OCI-LY1 (cell line): ENCODE measurements around the gene MTERF4.

ENCODE experiments used
- H2AFZ ChIP-seq: fragments of 200-600 bp; sonication (generic), shearing (Covaris generic); 2 replicates; pipeline ENCODE4 v1.6.0; 2014; ENCODE audit warnings: antibody characterized with exemption, mild to moderate bottlenecking, low read length
- H3F3A ChIP-seq: fragments of 200-600 bp; sonication (generic), shearing (Covaris generic); 2 replicates; pipeline ENCODE4 v1.6.0; 2014; ENCODE audit warnings: mild to moderate bottlenecking, antibody characterized with exemption, low read length, moderate library complexity; ENCODE audit not compliant: insufficient read depth
- H3K27ac ChIP-seq: fragments of 200-600 bp; sonication (generic); 2 replicates; pipeline ENCODE4 v1.5.1; 2014; ENCODE audit warnings: low read length, mixed run types, mild to moderate bottlenecking, low read depth; ENCODE audit not compliant: poor library complexity, severe bottlenecking
- H3K27me3 ChIP-seq: fragments of 200-600 bp; sonication (generic); 2 replicates; pipeline ENCODE4 v1.6.0; 2014; ENCODE audit warnings: antibody characterized with exemption, mild to moderate bottlenecking, low read length, moderate library complexity; ENCODE audit not compliant: insufficient read depth
- H3K36me3 ChIP-seq: fragments of 200-600 bp; sonication (generic); 2 replicates; pipeline ENCODE4 v1.6.1; 2014; ENCODE audit warnings: mild to moderate bottlenecking, antibody characterized with exemption, low read length, moderate library complexity, mixed read lengths; ENCODE audit not compliant: insufficient read depth
- H3K4me1 ChIP-seq: fragments of 200-600 bp; sonication (generic); 2 replicates; pipeline ENCODE4 v1.5.1; 2014; ENCODE audit warnings: mild to moderate bottlenecking, low read length, moderate library complexity; ENCODE audit not compliant: insufficient read depth, severe bottlenecking
- H3K4me2 ChIP-seq: fragments of 200-600 bp; sonication (generic), shearing (Covaris generic); 2 replicates; pipeline ENCODE4 v1.6.1; 2014; ENCODE audit warnings: low read length
- H3K4me3 ChIP-seq: fragments of 200-600 bp; sonication (generic); 2 replicates; pipeline ENCODE4 v1.5.1; 2014; ENCODE audit warnings: low read length, low read depth, mild to moderate bottlenecking, mixed read lengths; ENCODE audit not compliant: poor library complexity, severe bottlenecking
- H3K79me2 ChIP-seq: fragments of 200-600 bp; shearing (Covaris generic); 2 replicates; pipeline ENCODE4 v1.6.1; 2016; ENCODE audit warnings: mixed run types, low read length, mixed read lengths; ENCODE audit not compliant: insufficient read depth
- H3K9ac ChIP-seq: fragments of 200-600 bp; sonication (generic), shearing (Covaris generic); 2 replicates; pipeline ENCODE4 v1.6.1; 2014; ENCODE audit warnings: mild to moderate bottlenecking, low read length, mixed read lengths
- H3K9me2 ChIP-seq: fragments of 200-600 bp; sonication (generic), shearing (Covaris generic); 2 replicates; pipeline ENCODE4 v1.6.1; 2014; ENCODE audit warnings: low read depth, mild to moderate bottlenecking, low read length, mixed read lengths
- H3K9me3 ChIP-seq: fragments of 200-600 bp; shearing (Covaris generic); 2 replicates; pipeline ENCODE4 v1.6.1; 2014; ENCODE audit warnings: low read length, mixed read lengths
- H4K20me1 ChIP-seq: fragments of 200-600 bp; sonication (generic), shearing (Covaris generic); 2 replicates; pipeline ENCODE4 v1.6.0; 2016; ENCODE audit warnings: mild to moderate bottlenecking, low read length; ENCODE audit not compliant: insufficient read depth
- CTCF ChIP-seq: fragments of 200-600 bp; sonication (generic), shearing (Covaris generic); IDR thresholded peaks from 2 replicates; pipeline ENCODE4 v1.5.1; 2017; ENCODE audit warnings: mild to moderate bottlenecking, antibody characterized with exemption, low read length, moderate library complexity, mixed read lengths
- EZH2 ChIP-seq: fragments of 200-600 bp; sonication (generic), shearing (Covaris generic); IDR thresholded peaks from 2 replicates; pipeline ENCODE4 v1.8.0; 2017; ENCODE audit warnings: borderline replicate concordance, mixed run types, mild to moderate bottlenecking, antibody characterized with exemption, low read length, moderate library complexity, mixed read lengths

Gene MTERF4

GRCh38 chr2:241091734-241092445 lies 10.2 kb downstream of the MTERF4 start:
- no peak overlapping the region for H3K9ac ChIP-seq
- H3K27ac ChIP-seq, result no peak overlapping the region
- TF ChIP-seq EZH2, result no peak
- no peak for TF ChIP-seq CTCF
- no peaks in the 10 kb centered on the region for H3K4me1 ChIP-seq
- no peak overlapping the region for H3K4me2 ChIP-seq
- H3K79me2 ChIP-seq, result no peaks in the 10 kb centered on the region
- no peaks in the 10 kb centered on the region for H3K9me2 ChIP-seq
- H3K27me3 ChIP-seq, result no peaks in the 10 kb centered on the region
- H3F3A ChIP-seq, result no peaks in the 10 kb centered on the region
- no peak overlapping the region for H2AFZ ChIP-seq
- H3K4me3 ChIP-seq, result no peak overlapping the region
- H3K9me3 ChIP-seq, result no peaks in the 10 kb centered on the region
- peaks cover 90% of the 10 kb centered on the region for H3K36me3 ChIP-seq
- H4K20me1 ChIP-seq, result no peaks in the 10 kb centered on the region

- Histone ChIP-seq H3K36me3 (peaks cover 90% of the 10 kb centered on the region), H3K4me2 (no peak overlapping the region), H3K27me3 (no peaks in the 10 kb centered on the region), H3F3A (no peaks in the 10 kb centered on the region), H2AFZ (no peak overlapping the region), H3K4me3 (no peak overlapping the region), H4K20me1 (no peaks in the 10 kb centered on the region), H3K9me3 (no peaks in the 10 kb centered on the region), H3K9ac (no peak overlapping the region), H3K27ac (no peak overlapping the region), H3K4me1 (no peaks in the 10 kb centered on the region), H3K79me2 (no peaks in the 10 kb centered on the region), H3K9me2 (no peaks in the 10 kb centered on the region)
- TF ChIP-seq EZH2 (no peak), CTCF (no peak)
Observed at GRCh38 chr2:241091201-241091600, 10.9 kb downstream of the MTERF4 start.

GRCh38 chr2:241088791-241089732 lies 13.0 kb downstream of the MTERF4 start:
- H3K4me3 ChIP-seq, result no peak overlapping the region

More at GRCh38 chr2:241088791-241089732, 13.0 kb downstream of the MTERF4 start:
- H3K79me2 ChIP-seq, result no peaks in the 10 kb centered on the region
- no peaks in the 10 kb centered on the region for H4K20me1 ChIP-seq
- peaks cover 71% of the 10 kb centered on the region for H3K36me3 ChIP-seq
- no peak overlapping the region for H3K27ac ChIP-seq
- TF ChIP-seq CTCF, result no peak
- no peak for TF ChIP-seq EZH2
- H3K9me3 ChIP-seq, result no peaks in the 10 kb centered on the region
- H3K9ac ChIP-seq, result no peak overlapping the region
- no peaks in the 10 kb centered on the region for H3K27me3 ChIP-seq
- no peaks in the 10 kb centered on the region for H3K9me2 ChIP-seq
- H2AFZ ChIP-seq, result no peak overlapping the region
- H3K4me2 ChIP-seq, result no peak overlapping the region
- H3F3A ChIP-seq, result no peaks in the 10 kb centered on the region
- H3K4me1 ChIP-seq, result no peaks in the 10 kb centered on the region
